Hair follicle dermal papilla cell (primary cell): ENCODE data around the gene SHMT2. TPM values are rescaled to one million over a fixed set of nuclear protein-coding genes. Genes with fewer than 3 reads are reported as not detected.
A peak's percentile ranks its signal among the peaks of the same experiment; 100 is the strongest.

Experiments
- small RNA-seq: library from RNA; depleted of rRNA; stranded (forward); fragments of <200 nt; gene quantifications from one replicate; pipeline ENCODE3, GENCODE V24; 2012
- total RNA-seq: library from RNA; depleted of rRNA; stranded (reverse); fragments of >200 nt; gene quantifications from 2 replicates; pipeline ENCODE4 v1.2.3, GENCODE V29; 2012

Gene SHMT2
- 209 and 258 TPM in 2 replicates for total RNA-seq

GRCh38 chr12:57229634-57230380, at the start of gene SHMT2:
Gene SHMT2 (plus strand): TSS chr12:57229711. CDS start chr12:57229779, 68 bp downstream.

GRCh38 chr12:57216014-57216911, 13.2 kb upstream of the SHMT2 start, which contains the start of gene NXPH4:
Gene NXPH4 (plus strand): TSS chr12:57216794. CDS start chr12:57216970, 176 bp downstream.

GRCh38 chr12:57250956-57251355, 21.4 kb downstream of the SHMT2 start, which contains the start of gene STAC3:
Gene STAC3 (minus strand): TSS chr12:57251187. CDS start chr12:57249636, 1,551 bp downstream.

Small RNA genes lying within 50 kb of the gene (small RNA-seq; reads per million reads assigned to genes)
- gene MIR1228 = 1.2 reads per million, percentile 25 among the genes with 10 or more reads in this experiment

Other genes with a start within 250 kb of the SHMT2 start
- gene ZBTB39, start 223.2 kb upstream of the SHMT2 start, total RNA-seq = 6.4 and 8.3 TPM in 2 replicates
- gene TAC3, start 213.2 kb upstream of the SHMT2 start, total RNA-seq = not detected in 2 replicates
- 0.12 TPM in 1 of 2 replicates, not detected in the other for gene MYO1A, start 179.6 kb upstream of the SHMT2 start, total RNA-seq
- gene NEMP1, start 150.9 kb upstream of the SHMT2 start, total RNA-seq = 3.9 and 4.9 TPM in 2 replicates
- gene NAB2, start 140.6 kb upstream of the SHMT2 start, total RNA-seq = 49.7 and 51.2 TPM in 2 replicates
- gene STAT6, start 118.3 kb upstream of the SHMT2 start, total RNA-seq = 129 and 138 TPM in 2 replicates
- 581 and 702 TPM in 2 replicates for gene LRP1, start 101.2 kb upstream of the SHMT2 start, total RNA-seq
- gene LRP1-AS, start 82.1 kb upstream of the SHMT2 start, total RNA-seq = not detected in 2 replicates
- 1.1 and 2.3 TPM in 2 replicates for gene NXPH4, start 12.9 kb upstream of the SHMT2 start, total RNA-seq
- 0.81 TPM in 1 of 2 replicates, not detected in the other for gene STAC3, start 21.5 kb downstream of the SHMT2 start, total RNA-seq
- gene R3HDM2, start 201.3 kb downstream of the SHMT2 start, total RNA-seq = 21.6 and 21.7 TPM in 2 replicates
- not detected in 2 replicates for gene INHBC, start 205.1 kb downstream of the SHMT2 start, total RNA-seq
- gene INHBE, start 225.6 kb downstream of the SHMT2 start, total RNA-seq = 0.85 and 1.8 TPM in 2 replicates
- 0.16 and 0.61 TPM in 2 replicates for gene GLI1, start 230.1 kb downstream of the SHMT2 start, total RNA-seq